OCI-LY3 (cell line): ENCODE measurements around the gene KLHL33.
A peak's percentile ranks its signal among the peaks of the same experiment; 100 is the strongest.

Source experiments
- H2AFZ ChIP-seq: fragments of 200-600, 300-600 bp; shearing (Covaris generic); 2 replicates; pipeline ENCODE4 v1.6.0; 2014; ENCODE audit warnings: antibody characterized with exemption, low read depth, low read length
- H3K27ac ChIP-seq: fragments of 200-600, 300-600 bp; sonication (generic); 2 replicates; pipeline ENCODE4 v1.5.1; 2014; ENCODE audit warnings: mild to moderate bottlenecking, low read length, moderate library complexity, mixed read lengths
- H3K27me3 ChIP-seq: fragments of 200-600, 300-600 bp; sonication (generic); 2 replicates; pipeline ENCODE4 v1.6.1; 2014; ENCODE audit warnings: low read depth, low read length, mixed read lengths
- H3K36me3 ChIP-seq: fragments of 200-600, 300-600 bp; sonication (generic); replicated peaks from 2 replicates; pipeline ENCODE3; 2014; ENCODE audit warnings: low read depth, low read length, mixed read lengths
- H3K4me1 ChIP-seq: fragments of 300-600, 200-600 bp; sonication (generic); 2 replicates; pipeline ENCODE4 v1.6.1; 2014; ENCODE audit warnings: low read length, mixed read lengths
- H3K4me2 ChIP-seq: fragments of 200-600, 300-600 bp; sonication (generic); 2 replicates; pipeline ENCODE4 v1.6.1; 2014; ENCODE audit warnings: low read length, mixed read lengths
- H3K4me3 ChIP-seq: fragments of 300-600, 200-600 bp; sonication (generic); 2 replicates; pipeline ENCODE4 v1.5.1; 2014; ENCODE audit warnings: antibody characterized with exemption, mild to moderate bottlenecking, low read length, moderate library complexity
- H3K79me2 ChIP-seq: fragments of 300-600, 200-600 bp; shearing (Covaris generic); 2 replicates; pipeline ENCODE4 v1.6.1; 2014; ENCODE audit warnings: mild to moderate bottlenecking, low read length, mixed read lengths
- H3K9ac ChIP-seq: fragments of 300-600, 200-600 bp; shearing (Covaris generic); 2 replicates; pipeline ENCODE4 v1.6.0; 2014; ENCODE audit warnings: mild to moderate bottlenecking, low read length, moderate library complexity
- H3K9me3 ChIP-seq: fragments of 200-600, 300-600 bp; shearing (Covaris generic); 2 replicates; pipeline ENCODE4 v1.6.1; 2014; ENCODE audit warnings: low read length, mixed read lengths; ENCODE audit not compliant: insufficient read depth
- H4K20me1 ChIP-seq: fragments of 200-600, 300-600 bp; sonication (generic); 2 replicates; pipeline ENCODE4 v1.6.1; 2016; ENCODE audit warnings: low read length, mixed read lengths; ENCODE audit not compliant: insufficient read depth
- EZH2phosphoT487 ChIP-seq: fragments of 200-600 bp; shearing (Covaris generic); IDR thresholded peaks from 2 replicates; pipeline ENCODE4 v1.6.1; 2018; ENCODE audit warnings: antibody characterized with exemption, mixed run types, low read depth
- TF ChIP-seq, protein P1 (sequence below): fragments of 200-600, 300-600 bp; sonication (generic); IDR thresholded peaks from 2 replicates; pipeline ENCODE4 v1.5.1; 2014; ENCODE audit warnings: antibody characterized with exemption, low read length, low read depth

KLHL33 gene

DNA sequence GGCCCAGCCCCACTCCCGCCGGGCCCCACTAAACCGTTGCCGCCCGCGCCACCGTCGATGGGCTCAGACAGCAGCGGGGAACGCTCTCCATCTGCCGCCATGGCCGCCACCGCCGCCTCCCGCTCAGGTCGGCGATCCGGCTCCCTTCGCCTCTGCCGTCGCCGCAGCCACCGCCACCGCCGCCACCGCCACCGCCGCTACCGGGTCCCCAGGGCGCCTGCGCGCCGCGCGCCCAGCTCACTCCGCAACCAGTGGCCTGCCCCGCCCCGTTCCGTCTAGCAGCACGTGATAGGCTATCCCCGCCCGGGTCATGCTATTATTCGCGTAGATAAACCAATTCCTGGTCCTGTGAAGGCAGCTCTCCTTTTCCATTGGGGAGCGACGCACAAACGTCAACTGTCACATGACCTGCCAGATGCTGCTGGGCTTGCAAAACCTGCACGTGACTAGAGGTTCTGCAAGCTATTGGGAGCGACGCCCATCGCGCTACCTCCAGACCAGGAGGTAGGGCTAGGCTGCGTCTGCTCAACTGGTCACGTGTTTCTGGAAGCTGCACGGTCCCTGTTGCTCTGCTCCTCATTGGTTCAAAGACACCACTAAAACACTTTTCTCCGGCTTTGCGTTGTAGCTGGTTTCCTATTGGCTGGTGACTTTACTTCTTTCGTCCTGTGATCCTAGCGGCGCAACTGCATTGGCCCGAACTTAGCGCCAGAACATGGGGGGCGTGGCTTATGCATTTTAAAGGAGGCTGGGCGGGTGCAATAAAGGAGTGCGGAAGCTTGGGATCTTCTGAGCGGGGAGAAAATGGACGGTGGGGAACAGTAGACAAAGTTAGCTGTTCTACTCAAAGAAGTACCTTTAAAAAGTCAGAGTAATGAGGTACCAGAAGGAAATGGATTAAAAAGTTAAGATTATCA is 25.5 kb upstream of the KLHL33 start, which contains the start of gene PIP4P1:
Gene PIP4P1 (minus strand): TSS at position 210 of the 917 bp plus-strand sequence. CDS start 109 bp downstream, at position 101.
- Histone ChIP-seq H3K79me2 (peaks cover 45% of the 10 kb centered on the region), H3K4me3 (peak within 1 kb of the TSS; percentile 89), H3K27me3 (no peaks in the 10 kb centered on the region), H4K20me1 (no peaks in the 10 kb centered on the region), H3K27ac (peak within 1 kb of the TSS; percentile 95), H3K36me3 (peaks cover 41% of the 10 kb centered on the region), H3K9ac (peak within 1 kb of the TSS; percentile 92), H3K9me3 (no peaks in the 10 kb centered on the region), H3K4me2 (peak within 1 kb of the TSS; percentile 87), H2AFZ (no peak within 1 kb of the TSS), H3K4me1 (peaks cover 40% of the 10 kb centered on the region)
- TF ChIP-seq, protein P1, sequence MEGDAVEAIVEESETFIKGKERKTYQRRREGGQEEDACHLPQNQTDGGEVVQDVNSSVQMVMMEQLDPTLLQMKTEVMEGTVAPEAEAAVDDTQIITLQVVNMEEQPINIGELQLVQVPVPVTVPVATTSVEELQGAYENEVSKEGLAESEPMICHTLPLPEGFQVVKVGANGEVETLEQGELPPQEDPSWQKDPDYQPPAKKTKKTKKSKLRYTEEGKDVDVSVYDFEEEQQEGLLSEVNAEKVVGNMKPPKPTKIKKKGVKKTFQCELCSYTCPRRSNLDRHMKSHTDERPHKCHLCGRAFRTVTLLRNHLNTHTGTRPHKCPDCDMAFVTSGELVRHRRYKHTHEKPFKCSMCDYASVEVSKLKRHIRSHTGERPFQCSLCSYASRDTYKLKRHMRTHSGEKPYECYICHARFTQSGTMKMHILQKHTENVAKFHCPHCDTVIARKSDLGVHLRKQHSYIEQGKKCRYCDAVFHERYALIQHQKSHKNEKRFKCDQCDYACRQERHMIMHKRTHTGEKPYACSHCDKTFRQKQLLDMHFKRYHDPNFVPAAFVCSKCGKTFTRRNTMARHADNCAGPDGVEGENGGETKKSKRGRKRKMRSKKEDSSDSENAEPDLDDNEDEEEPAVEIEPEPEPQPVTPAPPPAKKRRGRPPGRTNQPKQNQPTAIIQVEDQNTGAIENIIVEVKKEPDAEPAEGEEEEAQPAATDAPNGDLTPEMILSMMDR = no peak
- TF ChIP-seq EZH2phosphoT487 = no peak

DNA sequence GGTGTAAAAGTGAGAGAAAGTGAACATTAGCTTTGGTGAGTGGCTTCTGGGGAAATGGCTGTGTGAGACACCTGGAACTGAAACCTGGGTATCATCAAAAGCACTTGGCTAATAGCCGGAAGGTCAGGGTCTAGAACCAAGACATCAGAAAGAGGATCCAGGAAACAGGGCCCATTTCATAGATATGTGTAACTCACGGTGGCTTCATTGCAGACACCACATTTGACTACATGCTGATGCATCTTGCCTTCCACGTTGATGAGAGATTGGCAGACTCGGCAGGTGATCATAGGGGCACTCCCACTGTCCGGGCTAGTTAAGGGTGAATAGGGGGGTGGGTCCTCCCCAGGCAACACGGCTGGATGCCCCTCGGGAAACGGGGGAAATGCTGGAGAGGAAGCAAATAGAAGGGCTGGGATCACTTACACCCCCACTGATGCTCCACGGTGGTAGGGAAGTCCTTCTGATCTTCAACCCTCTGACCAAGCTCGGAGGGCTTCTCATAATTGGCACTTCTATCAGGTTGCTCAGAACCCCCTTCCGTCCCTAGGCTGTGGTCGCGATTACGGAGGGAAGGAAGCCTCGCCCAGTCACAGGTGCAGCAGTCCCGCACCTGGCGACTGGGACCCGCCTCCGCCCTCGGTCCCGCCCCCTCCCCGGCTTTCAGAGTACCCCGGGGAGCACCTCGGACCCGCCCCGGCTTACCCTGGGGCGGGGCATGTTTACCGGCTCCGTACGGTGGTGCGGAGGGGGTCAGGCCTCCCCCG is 24.7 kb upstream of the KLHL33 start:
- Histone ChIP-seq H3K79me2 (peaks cover 53% of the 10 kb centered on the region), H3K27me3 (no peaks in the 10 kb centered on the region), H3K9ac (peak overlapping the region; percentile 92), H3K4me1 (peaks cover 46% of the 10 kb centered on the region), H3K27ac (peak overlapping the region; percentile 95), H2AFZ (no peak overlapping the region), H4K20me1 (no peaks in the 10 kb centered on the region), H3K9me3 (no peaks in the 10 kb centered on the region), H3K36me3 (peaks cover 49% of the 10 kb centered on the region), H3K4me2 (peak overlapping the region; percentile 87), H3K4me3 (peak overlapping the region; percentile 89)
- TF ChIP-seq, protein P1 = no peak
- TF ChIP-seq EZH2phosphoT487 = no peak

DNA sequence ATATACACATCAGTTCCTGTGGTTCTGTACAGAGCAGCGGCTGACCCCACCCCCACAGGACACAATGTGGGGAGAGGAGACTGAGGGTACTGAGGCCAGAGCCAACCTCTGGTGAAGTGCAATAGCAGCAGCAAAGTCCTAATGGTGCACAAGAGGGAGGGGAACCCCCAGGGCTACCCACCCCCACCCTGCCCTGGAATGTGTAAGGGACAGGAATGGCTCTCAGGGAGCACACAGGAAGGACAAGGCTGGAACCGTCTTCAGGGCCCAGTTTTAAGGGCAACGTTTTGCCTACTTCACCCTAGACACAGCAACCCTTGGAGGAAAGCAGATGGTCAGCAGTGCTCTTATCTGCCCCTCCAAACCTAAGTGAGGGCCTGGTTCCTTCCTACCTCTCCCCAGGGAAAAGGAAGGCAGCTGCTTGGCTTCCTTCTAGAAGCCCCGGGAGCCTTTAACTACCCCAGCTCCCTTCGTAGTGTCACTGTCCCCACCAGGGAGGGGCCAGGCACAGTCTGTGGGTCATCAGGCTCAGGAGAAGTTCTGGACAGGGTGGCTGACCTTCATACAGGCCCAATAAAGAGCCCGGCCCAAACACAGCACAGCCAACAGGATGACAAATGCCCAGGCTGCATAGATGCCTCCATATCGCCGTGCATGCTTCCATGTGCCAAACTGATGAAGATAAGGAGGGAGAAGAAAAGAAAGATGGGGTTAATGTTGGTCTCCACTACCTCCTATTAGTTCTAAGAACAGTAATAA is 22.2 kb upstream of the KLHL33 start:
- no peak for TF ChIP-seq EZH2phosphoT487
- TF ChIP-seq, protein P1 = no peak
- Histone ChIP-seq H3K79me2 (peaks cover 74% of the 10 kb centered on the region), H3K4me3 (no peak overlapping the region), H3K36me3 (peaks cover 49% of the 10 kb centered on the region), H3K9ac (no peak overlapping the region), H2AFZ (no peak overlapping the region), H3K4me1 (peaks cover 44% of the 10 kb centered on the region), H3K27ac (peak overlapping the region; percentile 10; the same call in 1 of the 2 replicates), H3K4me2 (no peak overlapping the region), H3K9me3 (no peaks in the 10 kb centered on the region), H3K27me3 (no peaks in the 10 kb centered on the region), H4K20me1 (no peaks in the 10 kb centered on the region)
